SK-N-SH (cell line): ENCODE results near the gene STX2. TPM values are rescaled to one million over a fixed set of nuclear protein-coding genes. Genes with fewer than 3 reads are reported as not detected.

ENCODE experiments used
- CTCF ChIA-PET: fragments of 300-600, 350-600 bp; formaldehyde crosslinking; extraction: SDS; loops from one replicate; lab custom pipeline; 2021; lab: Yijun Ruan, JAX
- POLR2A ChIA-PET: fragments of 350-600 bp; sonication (Branson Sonifier 250); formaldehyde crosslinking; extraction: SDS; loops from one replicate; lab custom pipeline; 2020; ENCODE audit warnings: antibody characterized with exemption, inconsistent platforms; lab: Yijun Ruan, JAX
- DNase-seq: peaks from one replicate; pipeline ENCODE4 v3.0.0; 2012
- H2AFZ ChIP-seq: fragments of 200-600 bp; sonication (generic); 2 replicates; pipeline ENCODE4 v1.8.1; 2016; ENCODE audit warnings: antibody characterized with exemption, mild to moderate bottlenecking, low read depth
- H3F3A ChIP-seq: fragments of 200-600 bp; sonication (generic); replicated peaks from 2 replicates; pipeline ENCODE3; 2016; ENCODE audit warnings: antibody characterized with exemption, mild to moderate bottlenecking; ENCODE audit not compliant: insufficient read depth
- H3K27ac ChIP-seq, 2 experiments: fragments of 200-500 bp in 1 of 2; fragments of 200-600 bp in 1 of 2; sonication (Bioruptor generic) in 1 of 2; sonication (generic), shearing (Covaris generic) in 1 of 2; 2 replicates each; pipeline versions ENCODE4 v1.5.1 to v1.6.1; 2014 to 2016; ENCODE audit warnings: low read depth in 2 of 2, inconsistent platforms in 1 of 2, low read length in 1 of 2, mild to moderate bottlenecking in 1 of 2, mixed read lengths in 1 of 2
- H3K27me3 ChIP-seq: fragments of 200-600 bp; sonication (generic), shearing (Covaris generic); 2 replicates; pipeline ENCODE4 v1.6.1; 2016; ENCODE audit warnings: mixed run types; ENCODE audit not compliant: insufficient read depth
- H3K36me3 ChIP-seq, 2 experiments: fragments of 200-500 bp in 1 of 2; fragments of 200-600 bp in 1 of 2; sonication (Bioruptor generic) in 1 of 2; sonication (generic) in 1 of 2; replicated peaks in 1 of 2; 2 replicates each; pipeline versions ENCODE3 to v1.5.1; 2014 to 2016; ENCODE audit warnings: low read length in 1 of 2, mild to moderate bottlenecking in 1 of 2; ENCODE audit not compliant: insufficient read depth in 2 of 2, control insufficient read depth in 1 of 2
- H3K4me1 ChIP-seq, 2 experiments: fragments of 200-500 bp in 1 of 2; fragments of 200-600 bp in 1 of 2; sonication (Bioruptor generic) in 1 of 2; sonication (generic), shearing (Covaris generic) in 1 of 2; 2 replicates each; pipeline versions ENCODE4 v1.5.1 to v1.6.1; 2014 to 2016; ENCODE audit warnings: low read depth in 1 of 2, low read length in 1 of 2, mixed run types in 1 of 2; ENCODE audit not compliant: insufficient read depth in 2 of 2, control insufficient read depth in 1 of 2
- H3K4me2 ChIP-seq: fragments of 200-600 bp; sonication (generic), shearing (Covaris generic); 2 replicates; pipeline ENCODE4 v1.6.1; 2017; ENCODE audit warnings: mixed run types
- H3K4me3 ChIP-seq, 2 experiments: fragments of 200-500 bp in 1 of 2; fragments of 200-600 bp in 1 of 2; sonication (Bioruptor generic) in 1 of 2; sonication (generic), shearing (Covaris generic) in 1 of 2; 2 replicates each; pipeline versions ENCODE4 v1.5.1 to v1.8.1; 2014 to 2016; ENCODE audit warnings: low read depth in 2 of 2, inconsistent platforms in 1 of 2, low read length in 1 of 2, mild to moderate bottlenecking in 1 of 2, mixed read lengths in 1 of 2, moderate library complexity in 1 of 2
- H3K79me2 ChIP-seq: fragments of 200-600 bp; sonication (generic); 2 replicates; pipeline ENCODE4 v1.8.1; 2017; ENCODE audit warnings: mild to moderate bottlenecking; ENCODE audit not compliant: insufficient read depth
- H3K9ac ChIP-seq: fragments of 200-600 bp; sonication (generic); 2 replicates; pipeline ENCODE4 v1.6.1; 2017; ENCODE audit warnings: mixed run types
- H3K9me2 ChIP-seq: fragments of 200-600 bp; sonication (generic); 2 replicates; pipeline ENCODE4 v1.6.1; 2017; ENCODE audit warnings: mixed run types
- H3K9me3 ChIP-seq: fragments of 200-600 bp; sonication (generic); 2 replicates; pipeline ENCODE4 v1.6.1; 2017; ENCODE audit warnings: mixed run types, mild to moderate bottlenecking, moderate library complexity
- H4K20me1 ChIP-seq: fragments of 200-600 bp; sonication (generic); 2 replicates; pipeline ENCODE4 v1.6.1; 2017; ENCODE audit warnings: mild to moderate bottlenecking, mixed run types; ENCODE audit not compliant: insufficient read depth
- CHD2 ChIP-seq: fragments of 150-350 bp; IDR thresholded peaks from 2 replicates; pipeline ENCODE4 v1.6.1; 2018; ENCODE audit warnings: low read length; ENCODE audit not compliant: partially characterized antibody
- FOSL2 ChIP-seq: IDR thresholded peaks from 2 replicates; pipeline ENCODE4 v1.4.0; 2012; ENCODE audit warnings: low read depth, mild to moderate bottlenecking, moderate library complexity, borderline replicate concordance
- GABPA ChIP-seq: IDR thresholded peaks from 2 replicates; pipeline ENCODE4 v1.4.0; 2012; ENCODE audit warnings: low read depth, mild to moderate bottlenecking
- GATA2 ChIP-seq: sonication (generic); formaldehyde crosslinking; IDR thresholded peaks from 2 replicates; pipeline ENCODE4 v1.5.0; 2020; ENCODE audit warnings: mild to moderate bottlenecking, missing genetic modification reagents
- MXI1 ChIP-seq: IDR thresholded peaks from 2 replicates; pipeline ENCODE4 v1.6.1; 2012; ENCODE audit warnings: mild to moderate bottlenecking, low read depth, low read length, improper control_type of control experiment
- NFIC ChIP-seq: IDR thresholded peaks from 2 replicates; pipeline ENCODE4 v1.4.0; 2012; ENCODE audit warnings: borderline replicate concordance
- NRF1 ChIP-seq: IDR thresholded peaks from 2 replicates; pipeline ENCODE4 v1.6.1; 2012; ENCODE audit warnings: low read depth, mild to moderate bottlenecking, low read length
- RFX5 ChIP-seq: IDR thresholded peaks from 2 replicates; pipeline ENCODE4 v1.6.1; 2012; ENCODE audit warnings: mild to moderate bottlenecking, improper control_type of control experiment, low read length
- TCF12 ChIP-seq: IDR thresholded peaks from 2 replicates; pipeline ENCODE4 v1.4.0; 2012
- YY1 ChIP-seq: IDR thresholded peaks from 2 replicates; pipeline ENCODE4 v1.4.0; 2012; ENCODE audit warnings: low read depth, mild to moderate bottlenecking
- WGBS: methylation state at CpG from one replicate; pipeline ENCODE4 v1.1.6; 2017; ENCODE audit warnings: low lambda C conversion rate; 5-methylcytosine and 5-hydroxymethylcytosine counted together
- polyA plus RNA-seq, 3 experiments: library from polyadenylated mRNA; depleted of rRNA; stranded (reverse); fragments of >200 nt; gene quantifications; 2 replicates each; pipeline ENCODE4 v1.2.3, GENCODE V29; 2012
- TF ChIP-seq, protein P1 (sequence below): IDR thresholded peaks from 2 replicates; pipeline ENCODE4; 2012
- TF ChIP-seq, protein P2 (sequence below): IDR thresholded peaks from 2 replicates; pipeline ENCODE4 v1.6.1; 2012; ENCODE audit warnings: mild to moderate bottlenecking, low read depth, low read length, moderate library complexity
- TF ChIP-seq, protein P3 (sequence below): fragments of 200-600 bp; sonication (generic); IDR thresholded peaks from 2 replicates; pipeline ENCODE4 v1.6.1; 2017; ENCODE audit warnings: antibody characterized with exemption, mild to moderate bottlenecking, moderate library complexity

STX2 gene
- polyA plus RNA-seq, 1 of the 3 experiments (the other 2 are of a cell fraction) = 25.1 TPM

DNA sequence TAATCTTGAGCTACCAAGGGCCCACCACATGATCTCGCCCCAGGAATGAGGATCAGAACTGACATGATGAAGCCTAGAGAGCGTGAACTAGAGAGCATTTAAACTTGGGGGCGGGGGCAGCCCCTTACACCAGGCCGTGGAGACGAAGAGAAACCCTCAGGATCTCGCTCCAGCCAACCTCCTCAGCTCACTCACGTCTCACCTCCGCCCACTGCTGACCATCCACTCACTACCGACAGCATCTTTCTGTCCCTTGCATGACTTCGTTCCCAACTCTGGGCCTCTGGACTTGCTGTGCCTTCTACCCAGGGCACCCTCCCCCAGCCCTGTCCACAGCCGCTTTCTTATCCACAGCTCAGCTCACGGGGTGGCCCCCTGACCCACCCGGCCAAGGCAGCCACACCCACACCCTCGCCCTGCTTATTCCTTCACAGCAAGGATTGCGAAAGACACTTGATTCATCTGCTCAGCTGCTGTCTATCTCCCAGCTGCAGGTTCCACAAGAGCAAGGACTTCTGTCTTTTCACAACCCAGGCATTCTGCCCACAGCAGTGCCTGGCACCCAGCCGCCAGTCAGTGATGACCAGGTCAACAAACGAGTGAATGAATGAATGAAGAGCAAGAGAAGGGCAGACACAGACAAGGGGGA, 6.4 kb downstream of the STX2 start (continued):
- no peak for TF ChIP-seq NRF1

DNA sequence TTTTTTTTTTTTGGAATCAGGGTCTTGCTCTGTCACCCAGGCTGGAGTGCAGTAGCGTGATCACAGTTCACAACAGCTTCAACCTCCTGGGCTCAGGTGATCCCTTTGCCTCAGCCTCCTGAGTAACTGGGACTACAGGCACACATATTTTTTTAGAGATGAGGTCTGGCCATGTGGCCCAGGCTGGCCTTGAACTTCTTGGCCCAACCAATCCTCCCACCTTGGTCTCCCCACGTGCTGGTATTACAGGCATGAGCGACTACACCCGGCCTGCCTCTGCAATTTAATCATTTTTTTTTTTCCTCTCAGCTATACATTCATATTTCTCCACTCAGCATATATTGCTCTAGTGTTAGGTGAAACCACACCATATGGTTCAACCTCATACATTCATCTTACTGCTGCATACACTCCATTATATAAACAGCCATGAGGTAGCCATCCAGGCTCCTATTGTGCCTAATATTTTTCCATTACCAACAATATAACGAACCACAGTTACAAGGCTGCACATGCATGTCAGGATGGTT, 7.1 kb downstream of the STX2 start:
- CTCF ChIA-PET = interaction anchor here (1.0 kb wide), 1 partner anchor 12 kb away, joined by 5 read pairs; no protein-coding TSS in a partner anchor
- H3F3A ChIP-seq = no peaks in the 10 kb centered on the region
- peaks cover 0 to 13% of the 10 kb centered on the region in 2 experiments; a peak in 1 of 4 replicates for H3K4me1 ChIP-seq
- H3K27ac ChIP-seq = no peak overlapping the region
- no peak overlapping the region for H3K9ac ChIP-seq
- TF ChIP-seq CHD2 (no peak), GATA2 (CRISPR knock-in tag) (no peak)
- H3K36me3 ChIP-seq = no peaks in the 10 kb centered on the region
- POLR2A ChIA-PET = no interaction called here
- no peaks in the 10 kb centered on the region for H3K9me2 ChIP-seq
- no peak overlapping the region for H2AFZ ChIP-seq
- no peaks in the 10 kb centered on the region for H3K9me3 ChIP-seq
- peaks cover 98% of the 10 kb centered on the region for H3K79me2 ChIP-seq
- no peak for DNase-seq
- no peak overlapping the region for H3K4me2 ChIP-seq
- no peaks in the 10 kb centered on the region for H3K27me3 ChIP-seq
- WGBS = 94% methylated on average over 5 of the region's 5 CpGs
- peaks cover 46% of the 10 kb centered on the region for H4K20me1 ChIP-seq
- no peak overlapping the region for H3K4me3 ChIP-seq

DNA sequence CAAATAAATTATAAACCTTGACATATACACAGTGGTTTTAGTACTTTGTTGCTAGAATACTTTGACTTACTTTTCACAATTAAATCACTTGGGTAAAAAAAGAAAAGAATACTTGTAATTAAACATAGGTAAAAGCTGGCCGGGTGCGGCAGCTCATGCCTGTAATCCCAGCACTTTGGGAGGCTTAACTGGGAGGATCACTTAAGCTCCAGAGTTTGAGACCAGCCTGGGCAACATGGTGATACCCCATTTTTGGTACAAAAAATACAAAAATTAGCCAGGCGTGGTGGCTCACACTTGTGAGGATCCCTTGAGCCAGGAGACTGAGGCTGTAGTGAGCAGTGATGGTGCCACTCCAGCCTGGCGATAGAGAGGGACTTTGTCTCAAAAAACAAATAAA, 7.8 kb downstream of the STX2 start:
- Histone ChIP-seq H3K36me3 (no peaks in the 10 kb centered on the region), H3K4me2 (no peak overlapping the region), H3K9me3 (no peaks in the 10 kb centered on the region), H3K27me3 (no peaks in the 10 kb centered on the region), H3K9ac (no peak overlapping the region), H4K20me1 (peaks cover 39% of the 10 kb centered on the region), H3F3A (no peaks in the 10 kb centered on the region), H3K4me1 (peaks cover 0 to 13% of the 10 kb centered on the region in 2 experiments; a peak in 1 of 4 replicates), H3K9me2 (no peaks in the 10 kb centered on the region), H3K27ac (no peak overlapping the region), H3K79me2 (peaks cover 96% of the 10 kb centered on the region), H3K4me3 (no peak overlapping the region), H2AFZ (no peak overlapping the region)
- TF ChIP-seq, protein P1, sequence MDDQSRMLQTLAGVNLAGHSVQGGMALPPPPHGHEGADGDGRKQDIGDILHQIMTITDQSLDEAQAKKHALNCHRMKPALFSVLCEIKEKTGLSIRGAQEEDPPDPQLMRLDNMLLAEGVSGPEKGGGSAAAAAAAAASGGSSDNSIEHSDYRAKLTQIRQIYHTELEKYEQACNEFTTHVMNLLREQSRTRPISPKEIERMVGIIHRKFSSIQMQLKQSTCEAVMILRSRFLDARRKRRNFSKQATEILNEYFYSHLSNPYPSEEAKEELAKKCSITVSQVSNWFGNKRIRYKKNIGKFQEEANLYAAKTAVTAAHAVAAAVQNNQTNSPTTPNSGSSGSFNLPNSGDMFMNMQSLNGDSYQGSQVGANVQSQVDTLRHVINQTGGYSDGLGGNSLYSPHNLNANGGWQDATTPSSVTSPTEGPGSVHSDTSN = no peak
- ChIA-PET CTCF (interaction anchor here (0.6 to 1.0 kb wide), 2 partner anchors 11 to 284 kb away, joined by 3 to 5 read pairs; no protein-coding TSS in a partner anchor), POLR2A (interaction anchor here (0.6 kb wide), 1 partner anchor 13 kb away, joined by 3 read pairs; no protein-coding TSS in a partner anchor)
- 96% methylated on average over 4 of the region's 4 CpGs for WGBS
- DNase-seq = no peak

DNA sequence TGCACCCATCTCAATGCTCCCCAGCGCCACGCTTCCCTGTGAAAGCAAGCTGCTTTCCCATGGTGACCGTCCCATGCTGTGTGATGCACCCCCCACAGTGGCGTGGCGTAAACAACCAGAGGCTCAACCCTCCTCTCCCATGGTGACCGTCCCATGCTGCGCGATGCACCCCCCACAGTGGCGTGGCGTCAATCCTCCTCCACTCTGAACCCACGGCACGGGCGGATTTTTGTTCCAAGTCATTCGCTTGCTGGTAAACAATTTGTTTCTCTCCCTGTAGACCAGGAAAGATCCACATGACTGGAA, 8.9 kb downstream of the STX2 start:
- no peak for DNase-seq
- no peak overlapping the region for H2AFZ ChIP-seq
- H3F3A ChIP-seq = no peaks in the 10 kb centered on the region
- H3K9me3 ChIP-seq = no peaks in the 10 kb centered on the region
- H3K36me3 ChIP-seq = no peaks in the 10 kb centered on the region
- no peak overlapping the region for H3K27ac ChIP-seq
- H3K4me2 ChIP-seq = no peak overlapping the region
- 88% methylated on average over 10 of the region's 14 CpGs for WGBS
- peaks cover 0 to 13% of the 10 kb centered on the region in 2 experiments; a peak in 1 of 4 replicates for H3K4me1 ChIP-seq
- H3K9ac ChIP-seq = no peak overlapping the region
- no peaks in the 10 kb centered on the region for H3K27me3 ChIP-seq
- H3K79me2 ChIP-seq = peaks cover 93% of the 10 kb centered on the region
- no peaks in the 10 kb centered on the region for H3K9me2 ChIP-seq
- H3K4me3 ChIP-seq = no peak overlapping the region
- ChIA-PET CTCF (no interaction called here), POLR2A (no interaction called here)
- H4K20me1 ChIP-seq = peaks cover 38% of the 10 kb centered on the region
- TF ChIP-seq GABPA (no peak), GATA2 (CRISPR knock-in tag) (no peak), CHD2 (no peak), TCF12 (no peak), FOSL2 (no peak), MXI1 (no peak), YY1 (no peak), RFX5 (no peak), NFIC (no peak)
- TF ChIP-seq, protein P2, sequence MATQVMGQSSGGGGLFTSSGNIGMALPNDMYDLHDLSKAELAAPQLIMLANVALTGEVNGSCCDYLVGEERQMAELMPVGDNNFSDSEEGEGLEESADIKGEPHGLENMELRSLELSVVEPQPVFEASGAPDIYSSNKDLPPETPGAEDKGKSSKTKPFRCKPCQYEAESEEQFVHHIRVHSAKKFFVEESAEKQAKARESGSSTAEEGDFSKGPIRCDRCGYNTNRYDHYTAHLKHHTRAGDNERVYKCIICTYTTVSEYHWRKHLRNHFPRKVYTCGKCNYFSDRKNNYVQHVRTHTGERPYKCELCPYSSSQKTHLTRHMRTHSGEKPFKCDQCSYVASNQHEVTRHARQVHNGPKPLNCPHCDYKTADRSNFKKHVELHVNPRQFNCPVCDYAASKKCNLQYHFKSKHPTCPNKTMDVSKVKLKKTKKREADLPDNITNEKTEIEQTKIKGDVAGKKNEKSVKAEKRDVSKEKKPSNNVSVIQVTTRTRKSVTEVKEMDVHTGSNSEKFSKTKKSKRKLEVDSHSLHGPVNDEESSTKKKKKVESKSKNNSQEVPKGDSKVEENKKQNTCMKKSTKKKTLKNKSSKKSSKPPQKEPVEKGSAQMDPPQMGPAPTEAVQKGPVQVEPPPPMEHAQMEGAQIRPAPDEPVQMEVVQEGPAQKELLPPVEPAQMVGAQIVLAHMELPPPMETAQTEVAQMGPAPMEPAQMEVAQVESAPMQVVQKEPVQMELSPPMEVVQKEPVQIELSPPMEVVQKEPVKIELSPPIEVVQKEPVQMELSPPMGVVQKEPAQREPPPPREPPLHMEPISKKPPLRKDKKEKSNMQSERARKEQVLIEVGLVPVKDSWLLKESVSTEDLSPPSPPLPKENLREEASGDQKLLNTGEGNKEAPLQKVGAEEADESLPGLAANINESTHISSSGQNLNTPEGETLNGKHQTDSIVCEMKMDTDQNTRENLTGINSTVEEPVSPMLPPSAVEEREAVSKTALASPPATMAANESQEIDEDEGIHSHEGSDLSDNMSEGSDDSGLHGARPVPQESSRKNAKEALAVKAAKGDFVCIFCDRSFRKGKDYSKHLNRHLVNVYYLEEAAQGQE = no peak
- TF ChIP-seq, protein P3, sequence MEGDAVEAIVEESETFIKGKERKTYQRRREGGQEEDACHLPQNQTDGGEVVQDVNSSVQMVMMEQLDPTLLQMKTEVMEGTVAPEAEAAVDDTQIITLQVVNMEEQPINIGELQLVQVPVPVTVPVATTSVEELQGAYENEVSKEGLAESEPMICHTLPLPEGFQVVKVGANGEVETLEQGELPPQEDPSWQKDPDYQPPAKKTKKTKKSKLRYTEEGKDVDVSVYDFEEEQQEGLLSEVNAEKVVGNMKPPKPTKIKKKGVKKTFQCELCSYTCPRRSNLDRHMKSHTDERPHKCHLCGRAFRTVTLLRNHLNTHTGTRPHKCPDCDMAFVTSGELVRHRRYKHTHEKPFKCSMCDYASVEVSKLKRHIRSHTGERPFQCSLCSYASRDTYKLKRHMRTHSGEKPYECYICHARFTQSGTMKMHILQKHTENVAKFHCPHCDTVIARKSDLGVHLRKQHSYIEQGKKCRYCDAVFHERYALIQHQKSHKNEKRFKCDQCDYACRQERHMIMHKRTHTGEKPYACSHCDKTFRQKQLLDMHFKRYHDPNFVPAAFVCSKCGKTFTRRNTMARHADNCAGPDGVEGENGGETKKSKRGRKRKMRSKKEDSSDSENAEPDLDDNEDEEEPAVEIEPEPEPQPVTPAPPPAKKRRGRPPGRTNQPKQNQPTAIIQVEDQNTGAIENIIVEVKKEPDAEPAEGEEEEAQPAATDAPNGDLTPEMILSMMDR = no peak
